Left lung (tissue), 10 donors: Measurements from ENCODE around the gene MDGA2. TPM values are rescaled to one million over a fixed set of nuclear protein-coding genes. Genes with fewer than 3 reads are reported as not detected.

Experiments
- ATAC-seq: fragments of 200-7000 bp; cut with Tn5 transposase; one replicate; pipeline ENCODE4 v1.9.1; 2020; ENCODE audit warnings: moderate library complexity
- DNase-seq, 4 donors: peaks; one replicate each; pipeline ENCODE4 v3.0.0-alpha.2; 2013 to 2020
- H3K27ac ChIP-seq, 2 donors: fragments of 200-600 bp; sonication (generic) in 1 of 2; one replicate each; pipeline versions ENCODE4 v1.5.0 to v1.8.0; 2020 to 2021
- H3K27me3 ChIP-seq, 2 donors: fragments of 200-600 bp; sonication (generic) in 1 of 2; one replicate each; pipeline versions ENCODE4 v1.5.0 to v1.8.0; 2020 to 2021
- H3K36me3 ChIP-seq, 2 donors: fragments of 200-600 bp; sonication (generic) in 1 of 2; one replicate each; pipeline versions ENCODE4 v1.5.0 to v1.8.0; 2020 to 2021
- H3K4me1 ChIP-seq, 2 donors: fragments of 200-600 bp; one replicate each; pipeline ENCODE4 v1.8.0; 2021
- H3K4me3 ChIP-seq, 2 donors: fragments of 200-600 bp; sonication (generic) in 1 of 2; one replicate each; pipeline versions ENCODE4 v1.5.0 to v1.8.0; 2020 to 2021; ENCODE audit warnings: mild to moderate bottlenecking in 1 of 2
- H3K9me3 ChIP-seq, 2 donors: fragments of 200-600 bp; sonication (generic) in 1 of 2; one replicate each; pipeline versions ENCODE4 v1.5.0 to v1.8.0; 2020 to 2021
- intact Hi-C, 2 donors: fragments of 100-400 bp; cut with DNase I; formaldehyde crosslinking; loops; one replicate each; pipeline versions ENCODE4 v1.11.2 to v1.14.2; 2022
- polyA plus RNA-seq, 6 donors: library from polyadenylated mRNA; unstranded; fragments of 120-200 nt; gene quantifications; one replicate each; pipeline ENCODE4 v1.2.1, GENCODE V29; 2013; ENCODE audit not compliant: insufficient read length in 6 of 6
- total RNA-seq, 2 donors: library from RNA; stranded (reverse); fragmentation: NEBNext Ultra II Directional; extraction: Animal tissue kit (Norgen Biotek cat#: 25700); gene quantifications; one replicate each; pipeline ENCODE4 v1.2.1, GENCODE V29; 2021
- TF ChIP-seq, protein P1 (sequence below), 2 donors: fragments of 200-600 bp; sonication (generic) in 1 of 2; IDR thresholded peaks; one replicate each; pipeline versions ENCODE4 v1.5.0 to v1.8.0; 2021; ENCODE audit warnings: antibody characterized with exemption in 2 of 2
- donor health status: DM: no; HTN: yes; CAD: no.
- donor health status: DM: no; HTN: no; CAD: no.

MDGA2 gene
- total and polyA plus RNA-seq, 8 donors, result 0.14 to 0.62 (median 0.36) TPM; not detected in 1

DNA sequence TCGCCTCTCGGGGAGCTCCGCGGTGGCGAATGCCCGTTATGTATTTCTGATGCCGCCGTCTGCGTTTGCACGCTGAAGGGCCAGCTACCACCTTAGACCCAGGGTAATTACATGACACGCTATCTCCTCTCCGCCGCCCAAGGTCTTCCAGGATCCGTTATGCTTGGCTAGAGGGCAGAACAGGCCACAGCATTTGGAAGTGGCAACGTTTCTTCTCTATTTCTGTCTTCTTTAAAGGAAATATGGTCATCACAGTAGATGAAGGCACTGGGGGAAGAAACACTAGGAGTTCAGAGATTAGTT, 861 bp upstream of the MDGA2 start:
- H3K36me3 ChIP-seq, result no peaks in the 10 kb centered on the region
- intact Hi-C loops, result no loop called here
- no peak overlapping the region for H3K27ac ChIP-seq
- DNase-seq (no peak), ATAC-seq (no peak)
- peaks cover 4 to 18% of the 10 kb centered on the region in 2 donors for H3K4me1 ChIP-seq
- H3K4me3 ChIP-seq, result peak overlapping the region in 1 of 2 donors; percentile 15
- peaks cover 42 to 73% of the 10 kb centered on the region in 2 donors for H3K27me3 ChIP-seq
- TF ChIP-seq, protein P1, sequence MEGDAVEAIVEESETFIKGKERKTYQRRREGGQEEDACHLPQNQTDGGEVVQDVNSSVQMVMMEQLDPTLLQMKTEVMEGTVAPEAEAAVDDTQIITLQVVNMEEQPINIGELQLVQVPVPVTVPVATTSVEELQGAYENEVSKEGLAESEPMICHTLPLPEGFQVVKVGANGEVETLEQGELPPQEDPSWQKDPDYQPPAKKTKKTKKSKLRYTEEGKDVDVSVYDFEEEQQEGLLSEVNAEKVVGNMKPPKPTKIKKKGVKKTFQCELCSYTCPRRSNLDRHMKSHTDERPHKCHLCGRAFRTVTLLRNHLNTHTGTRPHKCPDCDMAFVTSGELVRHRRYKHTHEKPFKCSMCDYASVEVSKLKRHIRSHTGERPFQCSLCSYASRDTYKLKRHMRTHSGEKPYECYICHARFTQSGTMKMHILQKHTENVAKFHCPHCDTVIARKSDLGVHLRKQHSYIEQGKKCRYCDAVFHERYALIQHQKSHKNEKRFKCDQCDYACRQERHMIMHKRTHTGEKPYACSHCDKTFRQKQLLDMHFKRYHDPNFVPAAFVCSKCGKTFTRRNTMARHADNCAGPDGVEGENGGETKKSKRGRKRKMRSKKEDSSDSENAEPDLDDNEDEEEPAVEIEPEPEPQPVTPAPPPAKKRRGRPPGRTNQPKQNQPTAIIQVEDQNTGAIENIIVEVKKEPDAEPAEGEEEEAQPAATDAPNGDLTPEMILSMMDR (IDR thresholded peaks at IDR 0.05), result no peak
- H3K9me3 ChIP-seq, result no peaks in the 10 kb centered on the region

DNA sequence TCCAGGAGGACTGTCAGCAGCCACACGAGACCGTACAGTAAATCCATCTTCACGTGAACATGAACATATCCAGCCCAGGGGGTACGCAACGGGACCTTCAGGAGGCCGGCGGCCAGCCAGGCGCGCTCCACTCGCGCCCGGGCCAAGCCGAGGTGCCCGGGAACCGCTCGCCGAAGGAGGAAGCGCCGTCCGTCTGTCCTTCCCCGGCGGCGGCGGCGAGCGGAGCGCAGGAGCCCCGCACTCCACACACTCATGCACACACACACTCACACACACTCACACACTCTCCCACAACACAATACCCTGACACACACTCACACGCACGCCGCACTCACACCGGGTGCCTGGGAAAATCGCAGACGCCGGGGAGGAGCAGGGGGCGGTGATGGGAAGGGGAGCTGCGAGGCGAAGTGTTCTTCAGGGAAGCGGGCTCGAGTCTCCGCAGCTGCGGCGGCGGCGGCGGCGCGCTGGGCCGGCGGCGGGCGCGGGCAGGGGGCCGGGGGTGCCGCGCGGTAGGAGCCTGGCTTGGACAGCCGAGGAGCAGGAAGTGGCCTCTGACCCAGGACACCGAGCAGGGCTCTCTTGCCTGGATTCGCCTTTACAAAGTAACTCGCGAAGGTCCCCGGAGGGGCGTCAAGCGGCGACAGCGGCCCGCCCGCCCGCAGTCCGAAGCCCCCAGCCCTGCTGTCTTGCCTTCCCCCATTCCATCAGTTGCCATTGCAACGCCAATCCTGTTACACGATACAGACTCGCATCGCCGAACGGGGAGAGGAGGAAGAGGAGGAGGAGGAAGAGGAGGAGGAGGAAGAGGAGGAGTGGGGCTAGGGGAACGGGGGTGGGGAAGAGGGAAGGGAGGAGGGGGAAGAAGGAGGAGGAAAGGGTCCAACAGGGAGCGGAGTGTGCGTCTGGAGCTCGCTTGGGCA, 601 bp downstream of the MDGA2 start:
- no peaks in the 10 kb centered on the region for H3K9me3 ChIP-seq
- peak overlapping the region; percentile 1 to 10 for H3K4me3 ChIP-seq
- H3K27me3 ChIP-seq, result peaks cover 42 to 73% of the 10 kb centered on the region in 2 donors
- peak; percentile 16 for ATAC-seq
- H3K27ac ChIP-seq, result no peak overlapping the region
- peak in 3 of 4 donors; percentile 11 to 59 (median 13) for DNase-seq
- H3K4me1 ChIP-seq, result peaks cover 4 to 18% of the 10 kb centered on the region in 2 donors
- H3K36me3 ChIP-seq, result no peaks in the 10 kb centered on the region
- intact Hi-C loops, result no loop called here
- TF ChIP-seq, protein P1 (IDR thresholded peaks at IDR 0.05), result no peak

DNA sequence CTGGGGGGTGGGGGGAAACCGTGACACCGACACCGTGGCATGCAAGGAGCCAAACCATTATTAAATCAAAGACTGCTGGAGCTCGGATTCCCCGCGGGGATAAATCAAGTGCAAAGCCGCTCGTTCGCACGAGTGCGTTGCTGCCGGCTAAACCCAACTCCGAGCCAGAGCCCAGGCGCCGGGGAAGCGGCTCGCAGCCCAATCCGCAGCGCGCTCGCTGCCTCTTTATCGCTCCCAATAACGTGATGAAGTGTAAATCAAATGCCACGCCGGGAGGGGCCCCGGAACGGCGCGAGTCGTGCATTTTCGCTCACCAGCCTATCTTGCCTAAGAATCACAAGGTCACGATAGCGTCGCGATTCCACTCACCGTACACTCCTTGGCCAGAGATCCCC, 1.3 kb downstream of the MDGA2 start:
- no peak for ATAC-seq
- Histone ChIP-seq H3K4me3 (peak overlapping the region in 1 of 2 donors; percentile 1), H3K27me3 (peaks cover 42 to 73% of the 10 kb centered on the region in 2 donors)

DNA sequence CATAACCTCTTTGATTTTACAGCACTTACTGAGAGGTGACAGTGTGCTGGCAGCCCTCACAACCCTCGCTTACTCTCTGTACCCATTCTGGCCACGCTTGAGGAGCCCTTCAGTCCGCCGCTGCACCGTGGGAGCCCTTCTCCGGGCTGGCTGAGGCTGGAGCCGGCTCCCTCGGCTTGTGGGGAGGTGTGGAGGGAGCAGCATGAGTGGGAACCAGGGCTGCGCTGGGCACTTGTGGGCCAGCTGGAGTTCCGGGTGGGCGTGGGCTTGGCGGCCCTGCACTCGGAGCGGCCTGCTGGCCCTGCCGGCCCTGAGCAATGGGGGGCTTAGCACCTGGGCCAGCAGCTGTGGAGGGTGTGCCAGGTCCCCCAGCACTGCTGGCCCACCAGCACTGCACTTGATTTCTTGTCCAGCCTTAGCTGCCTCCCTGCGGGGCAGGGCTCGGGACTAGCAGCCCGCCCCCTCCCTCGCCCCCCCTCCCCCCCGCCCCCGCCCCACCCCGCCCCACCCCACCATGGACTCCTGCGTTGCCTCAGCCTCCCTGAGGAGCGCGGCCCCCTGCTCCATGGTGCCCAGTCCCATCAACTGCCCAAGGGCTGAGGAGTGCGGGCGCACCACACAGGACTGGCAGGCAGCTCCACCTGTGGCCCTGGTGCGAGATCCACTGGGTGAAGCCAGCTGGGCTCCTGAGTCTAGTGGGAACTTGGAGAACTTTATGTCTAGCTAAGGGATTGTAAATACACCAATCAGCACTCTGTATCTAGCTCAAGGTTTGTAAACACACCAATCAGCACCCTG, 9.9 kb downstream of the MDGA2 start:
- H3K9me3 ChIP-seq, result no peaks in the 10 kb centered on the region
- TF ChIP-seq, protein P1 (IDR thresholded peaks at IDR 0.05), result no peak
- DNase-seq, result peak in 1 of 4 donors; percentile 60
- no peak overlapping the region for H3K4me3 ChIP-seq
- H3K4me1 ChIP-seq, result no peaks in the 10 kb centered on the region
- no peak overlapping the region for H3K27ac ChIP-seq
- no peaks in the 10 kb centered on the region for H3K36me3 ChIP-seq
- intact Hi-C loops, result no loop called here
- no peaks in the 10 kb centered on the region for H3K27me3 ChIP-seq
- ATAC-seq, result no peak

More for the DNA sequence above, 1.3 kb downstream of the MDGA2 start:
- no peaks in the 10 kb centered on the region for H3K9me3 ChIP-seq
- no peak overlapping the region for H3K27ac ChIP-seq
- TF ChIP-seq, protein P1 (IDR thresholded peaks at IDR 0.05), result no peak
- peak in 3 of 4 donors; percentile 7 to 79 (median 11) for DNase-seq
- intact Hi-C loops, result no loop called here
- no peaks in the 10 kb centered on the region for H3K36me3 ChIP-seq
- peaks cover 4 to 18% of the 10 kb centered on the region in 2 donors for H3K4me1 ChIP-seq

DNA sequence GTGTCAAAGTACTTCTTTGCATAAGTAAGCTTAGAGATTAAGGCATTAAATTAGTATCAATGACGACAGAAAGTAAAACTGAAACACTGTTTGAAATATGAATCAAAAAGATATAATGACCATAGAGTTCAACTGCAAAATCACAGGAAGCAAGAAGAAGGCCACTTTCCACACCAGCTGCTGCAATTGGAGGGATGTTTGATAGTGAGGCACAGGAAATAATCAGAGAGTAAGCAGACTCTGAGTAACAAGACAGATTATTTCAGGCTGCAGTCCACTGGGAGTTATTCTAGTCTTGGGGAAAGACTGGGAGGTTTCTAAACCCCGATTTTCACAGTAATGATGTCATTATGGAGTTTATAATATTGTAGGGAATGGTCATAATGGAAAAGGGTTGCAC, 12.9 kb downstream of the MDGA2 start:
- Histone ChIP-seq H3K27me3 (no peaks in the 10 kb centered on the region), H3K4me1 (no peaks in the 10 kb centered on the region), H3K36me3 (no peaks in the 10 kb centered on the region), H3K4me3 (no peak overlapping the region), H3K9me3 (no peaks in the 10 kb centered on the region), H3K27ac (no peak overlapping the region)
- ATAC-seq (no peak), DNase-seq (no peak)
- TF ChIP-seq, protein P1 (IDR thresholded peaks at IDR 0.05), result no peak
- intact Hi-C loops, result no loop called here
